ENCODE measurements around the gene NUDT4. TPM values are rescaled to one million over a fixed set of nuclear protein-coding genes. Genes with fewer than 3 reads are reported as not detected.

NUDT4 gene
- polyA plus RNA-seq, 1 of the 3 experiments (the other 2 are of a cell fraction), result 19.8 TPM

DNA sequence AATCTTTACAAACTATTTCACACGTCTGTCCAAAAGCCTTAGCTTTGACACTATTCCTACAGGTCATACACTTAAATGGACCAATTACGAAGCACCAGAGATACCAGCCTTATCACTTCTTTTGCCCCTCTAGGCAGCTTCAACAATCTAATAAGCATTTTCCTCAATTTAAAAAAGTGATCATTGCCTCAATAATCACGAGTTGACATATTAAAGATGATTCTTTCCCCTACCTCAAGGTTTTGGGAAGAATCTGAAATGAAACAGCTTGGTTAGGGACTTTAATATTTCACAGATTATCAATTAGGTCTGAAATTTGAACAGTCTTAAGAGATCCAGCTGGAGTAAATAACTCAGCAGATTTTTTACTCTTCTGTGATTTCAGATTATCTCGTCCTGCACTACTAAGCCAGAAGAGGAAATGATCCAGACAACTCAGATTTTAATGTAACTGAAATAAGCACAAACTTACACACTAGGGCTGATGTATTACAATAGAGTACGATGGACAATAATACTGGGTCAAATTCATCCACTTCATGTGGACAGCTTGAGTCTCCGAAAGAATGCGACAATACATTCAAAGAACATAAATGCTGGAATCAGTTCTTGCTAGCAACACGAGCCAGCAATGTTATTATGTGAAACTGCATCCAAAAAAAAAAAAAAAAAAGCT, 48.1 kb downstream of the NUDT4 start:
- Histone ChIP-seq H3K27ac (ENCODE audit: low read depth in 2 of 2, low read length in 1 of 2) (peak overlapping the region in 1 of 2 experiments; percentile 64; a peak in 2 of 4 replicates), H3F3A (replicated peaks; ENCODE audit: insufficient read depth) (peaks cover 5% of the 10 kb centered on the region), H3K9ac (no peak overlapping the region), H4K20me1 (ENCODE audit: insufficient read depth) (peaks cover 99% of the 10 kb centered on the region), H3K79me2 (ENCODE audit: insufficient read depth) (peaks cover 100% of the 10 kb centered on the region), H3K4me1 (ENCODE audit: control insufficient read depth in 1 of 2, insufficient read depth in 2 of 2, low read depth in 1 of 2, low read length in 1 of 2) (peaks cover 20 to 29% of the 10 kb centered on the region in 2 experiments; a peak in 3 of 4 replicates), H3K4me2 (no peak overlapping the region), H3K4me3 (ENCODE audit: low read depth in 2 of 2, low read length in 1 of 2) (no peak overlapping the region), H3K9me3 (no peaks in the 10 kb centered on the region), H3K36me3 (replicated peaks in 1 of 2; ENCODE audit: control insufficient read depth in 1 of 2, insufficient read depth in 2 of 2, low read length in 1 of 2) (peaks cover 0 to 4% of the 10 kb centered on the region in 2 experiments), H3K27me3 (ENCODE audit: insufficient read depth) (no peaks in the 10 kb centered on the region), H2AFZ (ENCODE audit: low read depth) (no peak overlapping the region), H3K9me2 (no peaks in the 10 kb centered on the region)
- CTCF ChIA-PET, result interaction anchor here (0.9 to 1.7 kb wide), 4 partner anchors 11 to 29 kb away, joined by 3 to 4 read pairs (median 4); no protein-coding TSS in a partner anchor
- WGBS (ENCODE audit: low lambda C conversion rate), result 88% methylated on average over 8 of the region's 8 CpGs
- POLR2A ChIA-PET, result no interaction called here
- TF ChIP-seq TAF1 (IDR thresholded peaks at IDR 0.05; ENCODE audit: borderline replicate concordance, low read depth, low read length) (no peak), RAD21 (IDR thresholded peaks at IDR 0.05; ENCODE audit: low read length) (no peak), SMC3 (IDR thresholded peaks at IDR 0.05; ENCODE audit: low read depth, low read length) (no peak), EZH2phosphoT487 (IDR thresholded peaks at IDR 0.05; ENCODE audit: borderline replicate concordance, low read depth) (no peak), EP300 (IDR thresholded peaks at IDR 0.05; ENCODE audit: borderline replicate concordance in 1 of 2, low read depth in 1 of 2, low read length in 1 of 2) (no peak)
- DNase-seq, result no peak

DNA sequence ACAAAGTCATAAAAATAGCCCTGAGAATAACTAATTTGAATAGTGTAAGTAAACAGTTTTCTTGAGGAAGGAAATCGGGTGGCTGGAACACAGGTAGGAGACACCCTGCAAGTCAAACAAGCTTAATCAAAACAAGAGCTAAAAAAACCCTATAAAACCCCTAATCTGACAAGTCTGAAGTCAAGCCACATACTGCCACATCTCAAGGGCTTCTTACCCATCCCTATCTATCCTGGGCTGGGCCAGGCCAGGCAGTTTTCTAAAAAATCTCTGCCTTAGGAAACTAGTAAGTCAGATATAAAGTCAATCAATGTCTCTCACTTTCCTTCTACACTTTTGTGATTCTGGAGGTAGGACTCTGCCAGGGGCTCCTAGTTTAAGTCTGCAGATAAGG, 48.7 kb downstream of the NUDT4 start:
- Histone ChIP-seq H2AFZ (ENCODE audit: low read depth) (no peak overlapping the region), H3K4me1 (ENCODE audit: control insufficient read depth in 1 of 2, insufficient read depth in 2 of 2, low read depth in 1 of 2, low read length in 1 of 2) (peaks cover 20 to 29% of the 10 kb centered on the region in 2 experiments; a peak in 3 of 4 replicates), H3F3A (replicated peaks; ENCODE audit: insufficient read depth) (peaks cover 5% of the 10 kb centered on the region), H3K9ac (no peak overlapping the region), H3K9me3 (no peaks in the 10 kb centered on the region), H3K27me3 (ENCODE audit: insufficient read depth) (no peaks in the 10 kb centered on the region), H4K20me1 (ENCODE audit: insufficient read depth) (peaks cover 99% of the 10 kb centered on the region), H3K4me3 (ENCODE audit: low read depth in 2 of 2, low read length in 1 of 2) (no peak overlapping the region), H3K9me2 (no peaks in the 10 kb centered on the region), H3K36me3 (replicated peaks in 1 of 2; ENCODE audit: control insufficient read depth in 1 of 2, insufficient read depth in 2 of 2, low read length in 1 of 2) (peaks cover 0 to 4% of the 10 kb centered on the region in 2 experiments), H3K79me2 (ENCODE audit: insufficient read depth) (peaks cover 100% of the 10 kb centered on the region), H3K4me2 (no peak overlapping the region), H3K27ac (ENCODE audit: low read depth in 2 of 2, low read length in 1 of 2) (peak overlapping the region in 1 of 2 experiments; percentile 64; a peak in 2 of 4 replicates)
- CTCF ChIA-PET, result interaction anchor here (0.9 to 1.7 kb wide), 3 partner anchors 10 to 29 kb away, joined by 3 to 4 read pairs (median 4); no protein-coding TSS in a partner anchor
- POLR2A ChIA-PET, result no interaction called here
- no peak for DNase-seq
- WGBS (ENCODE audit: low lambda C conversion rate), result 85% methylated on average over 1 of the region's 1 CpG
- TF ChIP-seq JUND (IDR thresholded peaks at IDR 0.05), result no peak

DNA sequence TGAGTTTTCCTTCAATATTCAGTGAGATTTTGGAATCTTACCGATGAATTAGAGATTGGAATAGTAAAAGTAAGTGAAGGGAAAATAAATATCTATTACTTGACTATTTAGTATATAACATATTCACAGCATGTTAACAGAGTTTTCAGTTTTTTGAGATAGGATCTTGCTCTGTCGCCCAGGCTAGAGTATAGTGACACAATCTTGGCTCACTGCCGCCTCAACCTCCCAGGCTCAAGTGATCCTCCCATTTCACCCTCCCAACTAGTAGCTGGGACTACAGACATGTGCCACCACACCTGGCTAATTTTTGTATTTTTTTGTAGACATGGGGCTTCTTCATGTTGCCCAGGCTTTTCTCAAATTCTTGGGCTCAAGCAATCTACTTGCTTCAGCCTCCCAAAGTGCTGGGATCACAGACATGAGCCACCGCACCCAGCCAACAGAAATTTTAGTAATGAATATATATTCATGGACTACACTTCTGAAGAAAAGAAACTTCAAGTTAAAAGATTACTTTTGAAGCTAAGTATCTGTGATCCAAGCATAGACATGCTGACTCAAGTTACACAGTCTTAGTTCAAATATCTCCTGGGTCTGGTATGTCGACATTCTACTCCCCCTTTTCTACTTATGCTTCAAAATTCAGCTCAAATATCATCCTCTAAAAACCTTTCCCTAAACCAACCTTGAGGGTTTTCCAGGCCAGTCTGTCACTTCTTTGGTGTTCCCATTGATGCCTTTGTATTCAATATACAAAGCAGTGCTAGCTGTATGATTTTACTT, 50.2 kb downstream of the NUDT4 start:
- Histone ChIP-seq H3K36me3 (replicated peaks in 1 of 2; ENCODE audit: control insufficient read depth in 1 of 2, insufficient read depth in 2 of 2, low read length in 1 of 2) (no peaks in the 10 kb centered on the region), H3K4me2 (no peak overlapping the region; the same call in 1 of the 2 replicates), H3K4me3 (ENCODE audit: low read depth in 2 of 2, low read length in 1 of 2) (no peak overlapping the region), H2AFZ (ENCODE audit: low read depth) (no peak overlapping the region), H3K27ac (ENCODE audit: low read depth in 2 of 2, low read length in 1 of 2) (peak overlapping the region in 1 of 2 experiments; percentile 11; a peak in 1 of 4 replicates), H3K79me2 (ENCODE audit: insufficient read depth) (peaks cover 100% of the 10 kb centered on the region), H3K9ac (no peak overlapping the region), H3K9me2 (no peaks in the 10 kb centered on the region), H3F3A (replicated peaks; ENCODE audit: insufficient read depth) (peaks cover 5% of the 10 kb centered on the region), H4K20me1 (ENCODE audit: insufficient read depth) (peaks cover 99% of the 10 kb centered on the region), H3K4me1 (ENCODE audit: control insufficient read depth in 1 of 2, insufficient read depth in 2 of 2, low read depth in 1 of 2, low read length in 1 of 2) (peaks cover 18 to 25% of the 10 kb centered on the region in 2 experiments; a peak in 3 of 4 replicates), H3K9me3 (no peaks in the 10 kb centered on the region), H3K27me3 (ENCODE audit: insufficient read depth) (no peaks in the 10 kb centered on the region)
- WGBS (ENCODE audit: low lambda C conversion rate), result 87% methylated on average over 5 of the region's 5 CpGs
- POLR2A ChIA-PET, result no interaction called here
- no peak for DNase-seq
- CTCF ChIA-PET, result interaction anchor here (1.6 kb wide), 1 partner anchor 8 kb away, joined by 13 read pairs; no protein-coding TSS in a partner anchor
- TF ChIP-seq POLR2AphosphoS5 (IDR thresholded peaks at IDR 0.05; ENCODE audit: low read depth, low read length), result no peak
- TF ChIP-seq, protein P1, sequence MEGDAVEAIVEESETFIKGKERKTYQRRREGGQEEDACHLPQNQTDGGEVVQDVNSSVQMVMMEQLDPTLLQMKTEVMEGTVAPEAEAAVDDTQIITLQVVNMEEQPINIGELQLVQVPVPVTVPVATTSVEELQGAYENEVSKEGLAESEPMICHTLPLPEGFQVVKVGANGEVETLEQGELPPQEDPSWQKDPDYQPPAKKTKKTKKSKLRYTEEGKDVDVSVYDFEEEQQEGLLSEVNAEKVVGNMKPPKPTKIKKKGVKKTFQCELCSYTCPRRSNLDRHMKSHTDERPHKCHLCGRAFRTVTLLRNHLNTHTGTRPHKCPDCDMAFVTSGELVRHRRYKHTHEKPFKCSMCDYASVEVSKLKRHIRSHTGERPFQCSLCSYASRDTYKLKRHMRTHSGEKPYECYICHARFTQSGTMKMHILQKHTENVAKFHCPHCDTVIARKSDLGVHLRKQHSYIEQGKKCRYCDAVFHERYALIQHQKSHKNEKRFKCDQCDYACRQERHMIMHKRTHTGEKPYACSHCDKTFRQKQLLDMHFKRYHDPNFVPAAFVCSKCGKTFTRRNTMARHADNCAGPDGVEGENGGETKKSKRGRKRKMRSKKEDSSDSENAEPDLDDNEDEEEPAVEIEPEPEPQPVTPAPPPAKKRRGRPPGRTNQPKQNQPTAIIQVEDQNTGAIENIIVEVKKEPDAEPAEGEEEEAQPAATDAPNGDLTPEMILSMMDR (IDR thresholded peaks at IDR 0.05), result no peak
- no peak for TF ChIP-seq RFX5 (IDR thresholded peaks at IDR 0.05; ENCODE audit: low read length)
- no peak for TF ChIP-seq NRF1 (IDR thresholded peaks at IDR 0.05; ENCODE audit: low read depth, low read length)
- TF ChIP-seq FOXM1 (IDR thresholded peaks at IDR 0.05; ENCODE audit: low read depth), result no peak
- TF ChIP-seq, protein P2, sequence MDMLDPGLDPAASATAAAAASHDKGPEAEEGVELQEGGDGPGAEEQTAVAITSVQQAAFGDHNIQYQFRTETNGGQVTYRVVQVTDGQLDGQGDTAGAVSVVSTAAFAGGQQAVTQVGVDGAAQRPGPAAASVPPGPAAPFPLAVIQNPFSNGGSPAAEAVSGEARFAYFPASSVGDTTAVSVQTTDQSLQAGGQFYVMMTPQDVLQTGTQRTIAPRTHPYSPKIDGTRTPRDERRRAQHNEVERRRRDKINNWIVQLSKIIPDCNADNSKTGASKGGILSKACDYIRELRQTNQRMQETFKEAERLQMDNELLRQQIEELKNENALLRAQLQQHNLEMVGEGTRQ (IDR thresholded peaks at IDR 0.05; ENCODE audit: borderline replicate concordance, low read depth, low read length), result no peak
- no peak for TF ChIP-seq EP300 (IDR thresholded peaks at IDR 0.05; ENCODE audit: borderline replicate concordance in 1 of 2, low read depth in 1 of 2, low read length in 1 of 2)
- TF ChIP-seq RCOR1 (IDR thresholded peaks at IDR 0.05; ENCODE audit: low read length), result no peak
- no peak for TF ChIP-seq MEF2A (IDR thresholded peaks at IDR 0.05; ENCODE audit: borderline replicate concordance, low read depth)
- TF ChIP-seq, protein P3, sequence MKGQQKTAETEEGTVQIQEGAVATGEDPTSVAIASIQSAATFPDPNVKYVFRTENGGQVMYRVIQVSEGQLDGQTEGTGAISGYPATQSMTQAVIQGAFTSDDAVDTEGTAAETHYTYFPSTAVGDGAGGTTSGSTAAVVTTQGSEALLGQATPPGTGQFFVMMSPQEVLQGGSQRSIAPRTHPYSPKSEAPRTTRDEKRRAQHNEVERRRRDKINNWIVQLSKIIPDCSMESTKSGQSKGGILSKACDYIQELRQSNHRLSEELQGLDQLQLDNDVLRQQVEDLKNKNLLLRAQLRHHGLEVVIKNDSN (IDR thresholded peaks at IDR 0.05; ENCODE audit: borderline replicate concordance, low read depth), result no peak

Measured in SK-N-SH (cell line).